ENCODE results near the gene IL15. TPM values are rescaled to one million over a fixed set of nuclear protein-coding genes. Genes with fewer than 3 reads are reported as not detected.
A peak's percentile ranks its signal among the peaks of the same experiment; 100 is the strongest.

The IL15 gene
- total RNA-seq, 1 donor from 2014 or later = 1.3 TPM

DNA sequence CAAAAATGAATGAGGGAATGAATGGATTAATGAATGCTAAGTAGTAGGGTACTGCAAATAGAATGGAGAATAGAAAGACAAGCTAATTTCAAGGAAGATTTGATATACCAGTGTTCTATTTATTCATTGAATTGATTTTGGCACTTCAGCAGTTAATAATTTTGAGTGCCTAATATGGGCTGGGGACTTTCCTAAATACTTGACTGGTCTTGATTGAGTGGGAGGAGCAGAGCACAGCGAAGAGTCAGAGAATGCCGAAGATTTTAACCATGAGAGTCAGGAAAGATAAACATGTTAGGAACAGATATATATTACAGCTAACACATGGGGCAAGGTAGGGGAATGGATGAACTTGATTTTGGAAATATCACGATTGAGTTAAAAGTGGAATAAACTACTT, 10.6 kb downstream of the IL15 start:
- Mint-ChIP-seq H3K4me1 (ENCODE audit: low read depth) (peaks cover 24% of the 10 kb centered on the region), H3K4me3 (ENCODE audit: unreplicated experiment) (no peak overlapping the region), H3K36me3 (ENCODE audit: low read depth) (no peaks in the 10 kb centered on the region), H3K9me3 (ENCODE audit: low read depth) (peaks cover 3% of the 10 kb centered on the region), H3K27me3 (ENCODE audit: low read depth) (no peaks in the 10 kb centered on the region), H3K27ac (ENCODE audit: unreplicated experiment) (no peak overlapping the region)
- TF ChIP-seq, protein P1, sequence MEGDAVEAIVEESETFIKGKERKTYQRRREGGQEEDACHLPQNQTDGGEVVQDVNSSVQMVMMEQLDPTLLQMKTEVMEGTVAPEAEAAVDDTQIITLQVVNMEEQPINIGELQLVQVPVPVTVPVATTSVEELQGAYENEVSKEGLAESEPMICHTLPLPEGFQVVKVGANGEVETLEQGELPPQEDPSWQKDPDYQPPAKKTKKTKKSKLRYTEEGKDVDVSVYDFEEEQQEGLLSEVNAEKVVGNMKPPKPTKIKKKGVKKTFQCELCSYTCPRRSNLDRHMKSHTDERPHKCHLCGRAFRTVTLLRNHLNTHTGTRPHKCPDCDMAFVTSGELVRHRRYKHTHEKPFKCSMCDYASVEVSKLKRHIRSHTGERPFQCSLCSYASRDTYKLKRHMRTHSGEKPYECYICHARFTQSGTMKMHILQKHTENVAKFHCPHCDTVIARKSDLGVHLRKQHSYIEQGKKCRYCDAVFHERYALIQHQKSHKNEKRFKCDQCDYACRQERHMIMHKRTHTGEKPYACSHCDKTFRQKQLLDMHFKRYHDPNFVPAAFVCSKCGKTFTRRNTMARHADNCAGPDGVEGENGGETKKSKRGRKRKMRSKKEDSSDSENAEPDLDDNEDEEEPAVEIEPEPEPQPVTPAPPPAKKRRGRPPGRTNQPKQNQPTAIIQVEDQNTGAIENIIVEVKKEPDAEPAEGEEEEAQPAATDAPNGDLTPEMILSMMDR (IDR thresholded peaks at IDR 0.05) = no peak
- DNase-seq (ENCODE audit: low spot score) = no peak

DNA sequence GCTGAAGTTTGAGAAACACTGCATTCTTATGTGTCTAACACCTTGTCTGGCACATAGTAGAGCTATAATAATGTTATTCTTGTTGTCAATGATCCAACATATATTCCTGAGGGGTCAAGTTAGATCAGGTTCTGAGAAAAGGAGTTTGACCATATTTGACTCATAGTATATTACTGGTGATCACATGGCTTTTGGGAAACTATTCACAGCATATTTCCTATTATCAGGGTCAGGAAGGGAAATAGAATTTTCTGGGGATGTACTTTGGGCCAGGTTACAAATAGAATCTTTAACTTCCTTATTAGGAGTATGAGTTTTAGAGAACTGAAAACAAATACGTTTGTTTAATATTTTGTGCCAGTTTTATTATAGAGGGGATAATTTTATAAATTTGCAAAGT, 11.6 kb downstream of the IL15 start:
- TF ChIP-seq, protein P1 (IDR thresholded peaks at IDR 0.05) = no peak
- Mint-ChIP-seq H3K27ac (ENCODE audit: unreplicated experiment) (no peak overlapping the region), H3K36me3 (ENCODE audit: low read depth) (no peaks in the 10 kb centered on the region), H3K9me3 (ENCODE audit: low read depth) (peaks cover 3% of the 10 kb centered on the region), H3K27me3 (ENCODE audit: low read depth) (no peaks in the 10 kb centered on the region), H3K4me3 (ENCODE audit: unreplicated experiment) (no peak overlapping the region), H3K4me1 (ENCODE audit: low read depth) (peaks cover 33% of the 10 kb centered on the region)
- DNase-seq (ENCODE audit: low spot score) = no peak

DNA sequence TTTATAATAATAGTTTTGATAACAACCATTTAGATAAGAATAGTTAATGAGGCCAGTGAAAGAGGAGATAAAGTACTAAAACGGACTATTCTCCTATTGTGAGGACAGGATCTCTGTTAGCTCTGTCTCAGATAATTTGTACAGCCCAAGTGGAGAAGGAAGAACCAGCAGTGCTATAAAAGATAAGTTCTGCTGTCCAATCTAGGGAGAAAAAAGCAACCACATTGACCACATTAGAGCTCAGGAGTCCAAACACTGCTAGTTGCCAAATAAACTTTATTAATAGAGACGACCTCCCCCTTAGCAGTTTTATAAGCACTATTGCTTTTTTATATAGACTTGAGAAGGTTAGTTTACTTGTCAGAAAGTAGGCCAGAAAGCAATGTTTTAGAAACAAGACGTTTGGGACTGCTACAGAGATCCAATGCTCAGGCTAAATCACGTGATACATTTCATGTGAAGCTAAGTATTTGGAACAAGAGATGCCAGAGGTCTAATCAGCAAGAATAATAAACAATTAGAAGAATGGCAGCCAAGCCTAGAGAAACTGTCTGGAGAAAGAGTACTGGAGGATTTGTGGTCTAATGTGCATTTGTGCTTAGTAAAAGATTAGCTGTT, 15.9 kb downstream of the IL15 start:
- Mint-ChIP-seq H3K9me3 (ENCODE audit: low read depth) (no peaks in the 10 kb centered on the region), H3K4me1 (ENCODE audit: low read depth) (peaks cover 31% of the 10 kb centered on the region), H3K27me3 (ENCODE audit: low read depth) (no peaks in the 10 kb centered on the region), H3K27ac (ENCODE audit: unreplicated experiment) (peak overlapping the region; percentile 13), H3K4me3 (ENCODE audit: unreplicated experiment) (no peak overlapping the region), H3K36me3 (ENCODE audit: low read depth) (no peaks in the 10 kb centered on the region)
- TF ChIP-seq, protein P1 (IDR thresholded peaks at IDR 0.05) = no peak
- no peak for DNase-seq (ENCODE audit: low spot score)

DNA sequence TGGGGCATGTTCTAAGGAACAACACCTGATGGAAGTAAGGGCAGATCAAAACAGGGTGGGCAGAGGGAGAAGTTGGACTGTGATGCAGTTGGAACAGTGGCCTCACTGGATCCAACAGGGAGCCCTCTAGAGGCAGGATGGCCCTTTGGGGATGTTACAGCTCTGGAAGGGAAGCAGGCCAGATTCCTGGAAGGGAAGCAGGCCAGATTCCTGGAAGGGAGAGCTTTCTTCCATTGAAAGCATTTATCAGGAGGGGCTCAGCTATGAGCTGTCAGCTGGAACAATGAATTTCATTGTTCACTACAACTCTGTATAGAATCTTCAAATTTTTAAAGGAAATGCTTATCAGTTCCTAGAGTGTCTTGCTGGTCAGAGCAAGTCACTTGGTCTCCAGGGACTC, 17.7 kb downstream of the IL15 start:
- Mint-ChIP-seq H3K27me3 (ENCODE audit: low read depth) (no peaks in the 10 kb centered on the region), H3K9me3 (ENCODE audit: low read depth) (no peaks in the 10 kb centered on the region), H3K36me3 (ENCODE audit: low read depth) (no peaks in the 10 kb centered on the region), H3K4me3 (ENCODE audit: unreplicated experiment) (no peak overlapping the region), H3K4me1 (ENCODE audit: low read depth) (peaks cover 26% of the 10 kb centered on the region), H3K27ac (ENCODE audit: unreplicated experiment) (peak overlapping the region; percentile 43)
- TF ChIP-seq, protein P1 (IDR thresholded peaks at IDR 0.05) = peak; percentile 63
- DNase-seq (ENCODE audit: low spot score) = no peak

DNA sequence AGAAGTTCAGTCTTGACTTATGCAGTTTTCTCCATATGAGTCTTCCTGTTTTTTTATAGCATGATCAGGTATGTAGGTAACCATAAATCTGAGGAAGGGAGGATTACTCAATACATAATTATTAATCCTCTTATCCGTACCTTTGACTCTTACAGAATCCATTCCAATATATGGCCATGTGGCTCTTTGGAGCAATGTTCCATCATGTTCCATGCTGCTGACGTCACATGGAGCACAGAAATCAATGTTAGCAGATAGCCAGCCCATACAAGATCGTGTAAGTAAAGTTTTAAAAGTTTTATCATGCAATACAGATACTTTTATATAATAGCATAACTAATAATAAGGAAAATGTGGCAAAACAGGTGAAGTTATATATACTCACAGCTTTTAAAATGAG, 19.6 kb downstream of the IL15 start:
- DNase-seq (ENCODE audit: low spot score) = no peak
- H3K4me3 Mint-ChIP-seq (ENCODE audit: unreplicated experiment) = no peak overlapping the region
- H3K4me1 Mint-ChIP-seq (ENCODE audit: low read depth) = peaks cover 26% of the 10 kb centered on the region
- TF ChIP-seq, protein P1 (IDR thresholded peaks at IDR 0.05) = no peak
- no peaks in the 10 kb centered on the region for H3K9me3 Mint-ChIP-seq (ENCODE audit: low read depth)
- H3K36me3 Mint-ChIP-seq (ENCODE audit: low read depth) = no peaks in the 10 kb centered on the region
- no peaks in the 10 kb centered on the region for H3K27me3 Mint-ChIP-seq (ENCODE audit: low read depth)
- H3K27ac Mint-ChIP-seq (ENCODE audit: unreplicated experiment) = no peak overlapping the region
